ENCODE measurements around the gene CMTM6.
"Not testable (repeated sequence)": the region's sequence is repeated elsewhere in the genome, so short reads cannot be mapped to it uniquely, and the experiment has no call there.

Gene CMTM6

DNA sequence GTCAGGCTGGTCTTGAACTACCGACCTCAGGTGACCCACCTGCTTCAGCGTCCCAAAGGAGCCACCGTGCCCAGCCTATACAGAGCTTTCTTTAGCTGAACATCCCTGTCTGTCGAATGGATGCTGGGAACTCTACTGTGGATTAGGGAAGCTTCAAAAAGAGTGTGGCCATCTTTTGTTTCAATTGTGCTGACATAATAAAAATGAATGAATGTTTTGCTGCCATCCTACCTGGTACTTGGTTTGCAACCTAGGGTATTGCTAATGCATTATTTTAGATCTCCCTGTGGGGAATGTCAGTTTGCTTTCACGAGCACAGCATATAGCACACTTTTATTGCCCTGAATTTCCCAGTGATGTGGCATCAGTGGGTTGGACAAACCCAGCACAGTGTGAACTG, 32.3 kb downstream of the CMTM6 start:
- no peak overlapping the region for H3K23ac ChIP-seq (ENCODE audit: low read length)
- no CpG with 5 or more reads among the region's 5 CpGs for WGBS (ENCODE audit: extremely low coverage, insufficient coverage, low lambda C conversion rate)
- H2BK5ac ChIP-seq (ENCODE audit: low read length) = no peak overlapping the region

DNA sequence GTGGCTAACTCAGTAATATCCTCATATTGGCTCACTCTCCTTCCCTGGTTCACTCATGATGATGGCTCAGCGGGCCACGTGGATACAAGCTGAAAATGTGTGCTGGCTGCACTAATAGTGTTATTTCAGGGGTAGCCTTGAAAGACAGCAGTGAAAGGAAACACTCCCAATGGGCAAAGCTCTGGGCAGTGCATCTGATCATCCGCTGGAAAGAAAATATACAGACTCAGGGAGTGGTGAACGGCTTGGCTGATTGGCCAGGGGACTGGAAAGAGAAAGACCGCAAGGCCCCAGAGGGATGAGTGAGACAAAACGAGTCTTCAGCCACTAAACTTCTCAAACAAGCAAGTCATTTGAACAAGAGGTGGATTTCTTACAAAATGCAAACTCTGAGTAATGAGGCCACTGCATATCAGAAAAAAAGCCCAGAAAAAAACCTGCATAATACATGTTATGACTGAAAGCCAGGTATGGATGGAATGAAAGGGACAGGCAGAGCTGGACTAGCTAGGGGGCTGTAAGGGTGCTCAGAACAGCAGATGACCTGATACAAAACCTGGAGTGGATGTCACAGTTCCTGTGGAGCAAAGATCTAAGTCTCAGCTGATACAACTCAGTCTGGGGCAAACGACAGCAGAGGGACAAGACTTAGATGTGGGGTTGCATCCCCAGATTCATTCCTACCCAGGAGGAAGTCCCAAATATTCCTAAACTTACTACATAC, 33.3 kb downstream of the CMTM6 start:
- H4K8ac ChIP-seq (ENCODE audit: low read depth, low read length) = no peak overlapping the region
- H2BK15ac ChIP-seq (replicated peaks; ENCODE audit: low read depth) = no peak overlapping the region
- H3K27ac ChIP-seq (ENCODE audit: low read depth, low read length) = no peak overlapping the region
- no peaks in the 10 kb centered on the region for H3K4me1 ChIP-seq (ENCODE audit: control insufficient read depth, low read depth, low read length)
- H3K4me2 ChIP-seq (ENCODE audit: low read length) = no peak overlapping the region
- no peak overlapping the region for H4K5ac ChIP-seq (ENCODE audit: low read length)
- no peak overlapping the region for H2AK5ac ChIP-seq (ENCODE audit: low read length)
- no peak overlapping the region for H3K56ac ChIP-seq (ENCODE audit: low read length)
- H3K79me1 ChIP-seq (ENCODE audit: low read length) = no peaks in the 10 kb centered on the region
- H3K79me2 ChIP-seq (ENCODE audit: control insufficient read depth, insufficient read depth, low read length) = no peaks in the 10 kb centered on the region
- no peak overlapping the region for H3K4me3 ChIP-seq (ENCODE audit: low read length)
- no peak for DNase-seq
- no peak overlapping the region for H3K4ac ChIP-seq (ENCODE audit: low read depth, low read length)
- H3K18ac ChIP-seq (ENCODE audit: low read length) = no peak overlapping the region
- peak overlapping the region; percentile 66 for H3K23ac ChIP-seq (ENCODE audit: low read length)
- H3K36me3 ChIP-seq (ENCODE audit: control insufficient read depth, insufficient read depth, low read length) = peaks cover 1% of the 10 kb centered on the region
- H3K27me3 ChIP-seq (ENCODE audit: insufficient read depth, low read length, poor library complexity) = no peaks in the 10 kb centered on the region
- H2BK120ac ChIP-seq (ENCODE audit: low read depth, low read length) = no peak overlapping the region
- WGBS (ENCODE audit: extremely low coverage, insufficient coverage, low lambda C conversion rate) = no CpG with 5 or more reads among the region's 7 CpGs
- no peak overlapping the region for H2BK5ac ChIP-seq (ENCODE audit: low read length)
- H3K9ac ChIP-seq (ENCODE audit: low read length) = no peak overlapping the region

More for the DNA sequence above, 32.3 kb downstream of the CMTM6 start:
- Histone ChIP-seq H3K18ac (ENCODE audit: low read length) (no peak overlapping the region), H3K4ac (ENCODE audit: low read depth, low read length) (no peak overlapping the region), H3K4me3 (ENCODE audit: low read length) (no peak overlapping the region), H3K9ac (ENCODE audit: low read length) (no peak overlapping the region), H3K4me1 (ENCODE audit: control insufficient read depth, low read depth, low read length) (no peaks in the 10 kb centered on the region), H2BK15ac (replicated peaks; ENCODE audit: low read depth) (no peak overlapping the region), H3K79me1 (ENCODE audit: low read length) (no peaks in the 10 kb centered on the region), H3K36me3 (ENCODE audit: control insufficient read depth, insufficient read depth, low read length) (peaks cover 1% of the 10 kb centered on the region), H3K27ac (ENCODE audit: low read depth, low read length) (no peak overlapping the region), H4K5ac (ENCODE audit: low read length) (no peak overlapping the region), H4K8ac (ENCODE audit: low read depth, low read length) (no peak overlapping the region), H2BK120ac (ENCODE audit: low read depth, low read length) (no peak overlapping the region), H3K27me3 (ENCODE audit: insufficient read depth, low read length, poor library complexity) (no peaks in the 10 kb centered on the region), H3K79me2 (ENCODE audit: control insufficient read depth, insufficient read depth, low read length) (no peaks in the 10 kb centered on the region), H3K56ac (ENCODE audit: low read length) (no peak overlapping the region), H2AK5ac (ENCODE audit: low read length) (no peak overlapping the region), H3K4me2 (ENCODE audit: low read length) (no peak overlapping the region)
- DNase-seq = no peak

DNA sequence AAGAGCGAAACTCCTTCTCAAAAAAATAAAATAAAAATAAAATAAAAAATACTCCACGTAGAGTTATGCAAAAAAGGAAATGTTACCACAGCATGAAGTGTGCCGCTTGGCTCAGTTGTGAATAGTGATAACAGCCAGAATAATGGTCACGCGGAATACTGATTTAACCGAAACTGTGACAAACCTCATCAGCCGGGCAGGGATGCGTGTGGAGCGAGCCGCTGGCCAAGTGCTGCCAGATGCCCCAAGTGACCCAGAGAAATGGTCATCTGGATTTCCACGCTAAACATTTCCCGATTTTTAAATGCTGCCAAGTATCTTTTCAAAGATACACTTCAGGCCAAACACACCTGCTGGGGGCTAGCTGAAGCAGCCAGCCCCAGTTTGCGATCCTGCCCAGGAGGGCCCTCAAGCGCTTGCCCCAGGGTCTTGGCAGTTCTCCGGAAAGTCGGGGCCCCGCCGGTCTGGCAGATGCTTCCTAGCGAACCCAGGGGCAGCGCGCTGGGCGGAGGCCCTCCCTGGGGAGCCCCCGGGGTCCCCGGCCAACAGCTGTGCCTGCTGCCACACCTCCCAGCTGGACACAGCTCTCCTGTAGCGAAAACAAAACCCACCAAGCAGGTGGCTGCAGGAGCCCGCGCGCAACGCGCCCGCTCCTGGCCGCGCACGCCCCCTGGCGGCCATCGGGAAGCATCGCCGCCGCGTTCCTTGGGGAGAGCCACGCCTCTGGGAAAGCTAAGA, 35.1 kb downstream of the CMTM6 start:
- Histone ChIP-seq H4K8ac (ENCODE audit: low read depth, low read length) (no peak overlapping the region), H3K9ac (ENCODE audit: low read length) (no peak overlapping the region), H2BK15ac (replicated peaks; ENCODE audit: low read depth) (no peak overlapping the region), H3K4me1 (ENCODE audit: control insufficient read depth, low read depth, low read length) (no peaks in the 10 kb centered on the region), H3K27me3 (ENCODE audit: insufficient read depth, low read length, poor library complexity) (no peaks in the 10 kb centered on the region), H2AK5ac (ENCODE audit: low read length) (no peak overlapping the region), H3K4ac (ENCODE audit: low read depth, low read length) (peak overlapping the region; percentile 82), H3K18ac (ENCODE audit: low read length) (no peak overlapping the region), H3K36me3 (ENCODE audit: control insufficient read depth, insufficient read depth, low read length) (peaks cover 1% of the 10 kb centered on the region), H3K79me2 (ENCODE audit: control insufficient read depth, insufficient read depth, low read length) (no peaks in the 10 kb centered on the region), H3K4me2 (ENCODE audit: low read length) (no peak overlapping the region), H3K56ac (ENCODE audit: low read length) (peak overlapping the region; percentile 25), H4K5ac (ENCODE audit: low read length) (no peak overlapping the region), H2BK5ac (ENCODE audit: low read length) (no peak overlapping the region), H3K27ac (ENCODE audit: low read depth, low read length) (peak overlapping the region; percentile 62), H3K79me1 (ENCODE audit: low read length) (no peaks in the 10 kb centered on the region), H3K4me3 (ENCODE audit: low read length) (no peak overlapping the region), H3K23ac (ENCODE audit: low read length) (peak overlapping the region; percentile 66), H2BK120ac (ENCODE audit: low read depth, low read length) (no peak overlapping the region)
- DNase-seq = peak; percentile 74
- WGBS (ENCODE audit: extremely low coverage, insufficient coverage, low lambda C conversion rate) = no CpG with 5 or more reads among the region's 41 CpGs

DNA sequence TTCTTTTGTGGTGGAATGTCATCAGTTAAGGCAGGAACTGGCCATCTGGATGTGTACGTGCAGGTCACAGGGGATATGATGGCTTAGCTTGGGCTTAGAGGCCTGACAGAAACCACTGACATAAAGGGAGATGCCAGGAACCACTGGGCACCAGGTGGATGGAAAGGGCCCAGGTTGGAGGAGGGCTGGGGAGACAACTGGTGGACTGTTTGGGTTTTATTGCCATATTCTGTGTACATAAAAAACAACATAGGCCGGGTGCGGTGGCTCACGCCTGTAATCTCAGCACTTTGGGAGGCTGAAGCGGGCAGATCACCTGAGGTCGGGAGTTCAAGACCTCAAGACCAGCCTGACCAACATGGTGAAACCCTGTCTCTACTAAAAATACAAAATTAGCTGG, 35.8 kb downstream of the CMTM6 start:
- no CpG with 5 or more reads among the region's 6 CpGs for WGBS (ENCODE audit: extremely low coverage, insufficient coverage, low lambda C conversion rate)
- not testable (repeated sequence) for H3K4me2 ChIP-seq (ENCODE audit: low read length); H3K4me1 ChIP-seq (ENCODE audit: control insufficient read depth, low read depth, low read length); H2BK5ac ChIP-seq (ENCODE audit: low read length); H3K27me3 ChIP-seq (ENCODE audit: insufficient read depth, low read length, poor library complexity); H3K56ac ChIP-seq (ENCODE audit: low read length); H3K4ac ChIP-seq (ENCODE audit: low read depth, low read length); H3K36me3 ChIP-seq (ENCODE audit: control insufficient read depth, insufficient read depth, low read length); H4K8ac ChIP-seq (ENCODE audit: low read depth, low read length); H2AK5ac ChIP-seq (ENCODE audit: low read length); H3K23ac ChIP-seq (ENCODE audit: low read length); H2BK15ac ChIP-seq (replicated peaks; ENCODE audit: low read depth); H3K79me1 ChIP-seq (ENCODE audit: low read length); H4K5ac ChIP-seq (ENCODE audit: low read length); H2BK120ac ChIP-seq (ENCODE audit: low read depth, low read length); H3K79me2 ChIP-seq (ENCODE audit: control insufficient read depth, insufficient read depth, low read length); H3K9ac ChIP-seq (ENCODE audit: low read length); H3K18ac ChIP-seq (ENCODE audit: low read length); H3K4me3 ChIP-seq (ENCODE audit: low read length); DNase-seq
- H3K27ac ChIP-seq (ENCODE audit: low read depth, low read length) = peak overlapping the region; percentile 54

DNA sequence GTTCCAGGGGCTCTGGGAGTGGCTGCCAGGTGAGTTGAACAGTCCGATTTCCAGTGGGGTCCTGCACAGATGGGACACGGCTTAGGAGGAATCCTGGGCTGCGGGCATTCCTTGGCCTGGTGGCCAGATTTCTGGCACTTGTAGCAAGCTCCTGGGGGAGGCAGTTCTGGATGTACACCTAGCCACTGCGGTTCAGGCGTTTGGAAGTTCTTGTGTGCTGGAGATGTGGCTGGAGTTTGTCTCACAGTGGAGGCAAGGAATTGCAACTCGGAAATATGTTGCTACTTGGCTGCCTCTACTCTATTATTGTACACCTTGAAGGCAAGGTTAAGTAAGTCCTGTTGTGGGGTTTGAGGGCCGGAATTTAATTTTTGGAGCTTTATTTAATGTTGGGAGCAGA, 37.9 kb downstream of the CMTM6 start:
- not testable (repeated sequence) for H2BK15ac ChIP-seq (replicated peaks; ENCODE audit: low read depth); H2BK120ac ChIP-seq (ENCODE audit: low read depth, low read length); H3K9ac ChIP-seq (ENCODE audit: low read length); DNase-seq; H4K5ac ChIP-seq (ENCODE audit: low read length); H3K79me1 ChIP-seq (ENCODE audit: low read length); H3K79me2 ChIP-seq (ENCODE audit: control insufficient read depth, insufficient read depth, low read length); H3K27me3 ChIP-seq (ENCODE audit: insufficient read depth, low read length, poor library complexity); H2BK5ac ChIP-seq (ENCODE audit: low read length); H3K4me2 ChIP-seq (ENCODE audit: low read length); H3K56ac ChIP-seq (ENCODE audit: low read length); H3K4me1 ChIP-seq (ENCODE audit: control insufficient read depth, low read depth, low read length); H3K18ac ChIP-seq (ENCODE audit: low read length); H3K36me3 ChIP-seq (ENCODE audit: control insufficient read depth, insufficient read depth, low read length); H3K4me3 ChIP-seq (ENCODE audit: low read length); H3K23ac ChIP-seq (ENCODE audit: low read length); H4K8ac ChIP-seq (ENCODE audit: low read depth, low read length); H3K27ac ChIP-seq (ENCODE audit: low read depth, low read length); H2AK5ac ChIP-seq (ENCODE audit: low read length); H3K4ac ChIP-seq (ENCODE audit: low read depth, low read length)
- WGBS (ENCODE audit: extremely low coverage, insufficient coverage, low lambda C conversion rate) = no CpG with 5 or more reads among the region's 7 CpGs
